ENCODE results near the gene GREB1.

GRCh38 chr2:11491348-11491933 lies 42.4 kb upstream of the GREB1 start:
- TF ChIP-seq CTCF (IDR thresholded peaks at IDR 0.05) (no peak), POLR2A (IDR thresholded peaks at IDR 0.05) (no peak), EP300 (IDR thresholded peaks at IDR 0.05) (no peak), POLR2AphosphoS5 (IDR thresholded peaks at IDR 0.05) (peak; percentile 9)

All from gastroesophageal sphincter (tissue), 3 donors.